ENCODE results near the gene FNDC3B.

FNDC3B gene

GRCh38 chr3:172138193-172138537 is 98.8 kb downstream of the FNDC3B start:
- DNase-seq: no peak

GRCh38 chr3:172138792-172139507 is 99.6 kb downstream of the FNDC3B start:
- peak; percentile 72 for DNase-seq

GRCh38 chr3:172139528-172140276 is 100.3 kb downstream of the FNDC3B start:
- DNase-seq: no peak

GRCh38 chr3:172140499-172141391 is 101.4 kb downstream of the FNDC3B start:
- DNase-seq: peak; percentile 97

- peak; percentile 81 for DNase-seq
These were observed 102.9 kb downstream of the FNDC3B start for GRCh38 chr3:172142051-172142863.

GRCh38 chr3:172142864-172143451 is 103.6 kb downstream of the FNDC3B start:
- DNase-seq: no peak

GRCh38 chr3:172143739-172144497 is 104.5 kb downstream of the FNDC3B start:
- no peak for DNase-seq

- DNase-seq: no peak
These were observed 105.2 kb downstream of the FNDC3B start for GRCh38 chr3:172144601-172145000.

- no peak for DNase-seq
These were observed 105.8 kb downstream of the FNDC3B start for GRCh38 chr3:172145031-172145686.

GRCh38 chr3:172146349-172146748 is 107.0 kb downstream of the FNDC3B start:
- no peak for DNase-seq

- no peak for DNase-seq
These were observed 107.9 kb downstream of the FNDC3B start for GRCh38 chr3:172147113-172147818.

GRCh38 chr3:172148241-172148640 is 108.9 kb downstream of the FNDC3B start:
- DNase-seq: peak; percentile 75

- no peak for DNase-seq
These were observed 109.6 kb downstream of the FNDC3B start for GRCh38 chr3:172148702-172149565.

GRCh38 chr3:172150268-172150667 is 110.9 kb downstream of the FNDC3B start:
- no peak for DNase-seq

- no peak for DNase-seq
These were observed 111.7 kb downstream of the FNDC3B start for GRCh38 chr3:172150913-172151650.

GRCh38 chr3:172151651-172152649 is 112.6 kb downstream of the FNDC3B start:
- no peak for DNase-seq

GRCh38 chr3:172152874-172153273 is 113.5 kb downstream of the FNDC3B start:
- peak; percentile 71 for DNase-seq
